Stimulated activated CD4-positive, alpha-beta T cell treated with anti-CD3 and anti-CD28 coated beads, Interleukin-15, amount 100 ng/mL, for 1 hour (primary cell): ENCODE results near the gene ATIC.

Source experiments
- DNase-seq, 2 donors: peaks; one replicate each; pipeline ENCODE4 v3.0.0-alpha.2; 2020; ENCODE audit warnings: low read depth in 1 of 2, low spot score in 1 of 2

Gene ATIC

DNA sequence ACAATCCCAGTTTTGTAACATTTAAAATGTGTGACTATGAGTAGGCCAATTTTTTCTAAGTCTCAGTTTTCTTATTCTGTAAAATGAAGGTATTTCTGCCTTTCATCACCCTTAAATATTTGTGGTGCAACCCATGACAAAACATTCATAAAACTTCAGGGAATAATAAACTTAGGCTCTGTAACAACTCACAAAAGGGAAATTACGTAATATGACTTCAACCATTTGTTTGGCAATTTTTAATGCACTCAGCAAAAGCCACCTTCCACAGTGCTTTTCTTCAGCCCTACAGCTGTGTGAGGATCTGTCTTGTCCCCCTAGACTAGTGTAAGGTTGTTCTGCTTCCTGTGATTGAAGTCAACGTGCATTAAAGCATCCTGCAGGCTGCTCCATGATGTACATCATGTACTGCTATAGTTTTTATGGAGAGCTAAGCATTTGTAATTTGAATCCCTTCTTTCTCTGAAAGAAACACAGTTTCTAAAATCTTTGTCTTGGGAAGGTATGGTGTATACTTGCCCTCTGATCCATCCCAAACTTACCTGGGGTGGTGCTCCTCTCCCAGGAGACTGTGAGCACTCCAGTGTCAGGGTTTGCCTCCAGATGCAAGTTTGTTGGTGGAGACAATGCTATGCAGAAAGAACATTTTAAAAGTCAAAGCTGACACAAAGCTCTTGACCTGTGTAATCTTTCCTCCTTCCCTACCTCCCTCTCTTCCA is 84.9 kb downstream of the ATIC start:
- no peak for DNase-seq

DNA sequence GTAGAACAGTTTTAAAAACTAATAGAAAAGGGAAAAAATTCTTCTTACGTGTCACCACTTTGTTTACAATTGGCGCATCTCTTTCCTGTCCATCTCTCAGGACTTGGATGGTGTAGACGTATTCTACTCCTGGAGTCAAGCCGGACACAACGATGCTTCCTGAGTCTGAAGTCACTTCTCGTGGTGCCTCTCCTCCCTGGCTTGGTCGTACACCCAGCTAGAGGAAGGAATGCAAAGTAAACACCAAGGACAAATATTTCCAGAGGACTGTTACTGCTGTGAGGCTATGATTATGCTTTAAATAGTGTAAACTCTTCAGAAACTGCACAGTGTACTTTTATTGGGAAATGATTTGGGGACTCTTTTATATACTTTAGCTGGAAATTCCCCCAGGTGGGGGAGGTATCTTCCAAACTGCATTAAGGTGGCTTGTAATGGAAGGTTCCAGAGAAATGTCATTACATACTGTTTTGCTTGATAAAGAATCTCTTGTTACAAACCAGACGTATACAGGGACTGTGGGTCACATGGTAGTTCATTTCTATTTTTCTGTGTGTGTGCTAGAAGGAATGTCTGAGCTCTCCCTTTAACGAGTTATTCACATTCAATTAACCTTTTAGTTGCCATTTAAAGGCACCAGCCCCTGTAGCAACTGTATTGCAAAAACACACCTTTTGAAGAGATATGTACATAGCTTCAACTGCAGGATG is 85.9 kb downstream of the ATIC start:
- DNase-seq = no peak

DNA sequence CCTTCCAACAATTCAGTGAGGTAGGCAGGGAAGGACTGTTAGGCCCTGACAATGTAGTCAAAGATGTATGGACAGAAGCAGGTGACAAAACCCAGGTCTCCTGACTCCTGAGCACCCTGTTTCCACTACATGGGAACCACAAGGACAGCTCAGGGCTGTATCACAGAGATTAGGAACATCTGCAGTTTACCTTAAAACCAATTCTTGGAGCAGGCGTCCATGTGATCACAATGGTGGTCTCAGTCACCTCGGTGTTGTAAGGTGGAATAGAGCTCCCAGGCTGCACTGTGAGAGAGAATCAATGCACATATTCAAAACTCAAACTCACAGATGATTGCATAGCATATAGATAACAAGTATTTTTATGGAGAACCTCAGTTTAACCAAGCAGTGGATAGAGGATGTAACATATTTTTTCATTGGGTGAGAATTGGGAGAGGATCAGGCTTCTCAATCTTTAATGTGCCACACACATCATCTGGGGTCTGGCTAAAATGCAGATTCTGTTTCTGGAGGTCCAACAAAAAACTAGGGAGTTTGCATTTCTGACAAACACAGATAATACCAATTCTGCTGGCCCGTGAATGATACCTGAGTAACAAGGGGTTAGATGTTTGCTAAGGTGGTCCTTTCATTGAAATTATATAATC is 87.3 kb downstream of the ATIC start:
- no peak for DNase-seq
